H1 (cell line): ENCODE results near the gene UFSP2. TPM values are rescaled to one million over a fixed set of nuclear protein-coding genes. Genes with fewer than 3 reads are reported as not detected.

Experiments used
- CTCF ChIA-PET: fragments of 300-600 bp; sonication (Branson Sonifier 250); formaldehyde crosslinking; loops from one replicate; lab custom pipeline; 2021; ENCODE audit not compliant: partially characterized antibody; lab: Charles Lee
- POLR2A ChIA-PET: fragments of 300-600 bp; sonication (Branson Sonifier 250); formaldehyde crosslinking; loops from one replicate; lab custom pipeline; 2021; ENCODE audit warnings: inconsistent platforms; ENCODE audit not compliant: partially characterized antibody; lab: Charles Lee
- DNase-seq, 2 experiments: peaks; one replicate each; pipeline versions ENCODE4 v3.0.0 to v3.0.0-alpha.2; 2010 to 2022; ENCODE audit warnings: low spot score in 2 of 2, low read depth in 1 of 2, mixed read lengths in 1 of 2
- FAIRE-seq: peaks from 2 replicates; lab custom pipeline; 2011; peaks lifted over from hg19 to GRCh38; lab: Jason Lieb, UNC
- H2AFZ ChIP-seq: 2 replicates; pipeline ENCODE4 v1.8.1; 2012; ENCODE audit warnings: low read length, inconsistent platforms
- H2AK5ac ChIP-seq: 2 replicates; pipeline ENCODE4 v1.6.1; 2013; ENCODE audit warnings: low read depth, low read length
- H2BK120ac ChIP-seq: replicated peaks from 2 replicates; pipeline ENCODE3; 2013; ENCODE audit warnings: low read depth, low read length, inconsistent platforms
- H2BK12ac ChIP-seq: 2 replicates; pipeline ENCODE4 v1.6.1; 2013; ENCODE audit warnings: low read depth, low read length
- H2BK15ac ChIP-seq: 2 replicates; pipeline ENCODE4 v1.6.1; 2013; ENCODE audit warnings: low read length
- H2BK20ac ChIP-seq: 2 replicates; pipeline ENCODE4 v1.6.1; 2013; ENCODE audit warnings: low read length
- H2BK5ac ChIP-seq: 2 replicates; pipeline ENCODE4 v1.6.1; 2013; ENCODE audit warnings: low read depth, low read length
- H3K14ac ChIP-seq: 2 replicates; pipeline ENCODE4 v1.6.1; 2013; ENCODE audit warnings: inconsistent platforms; ENCODE audit not compliant: insufficient read length
- H3K18ac ChIP-seq: 2 replicates; pipeline ENCODE4 v1.6.1; 2013; ENCODE audit warnings: low read length; ENCODE audit errors: extremely low read depth
- H3K23ac ChIP-seq: 2 replicates; pipeline ENCODE4 v1.6.1; 2013; ENCODE audit warnings: inconsistent platforms; ENCODE audit not compliant: insufficient read length
- H3K23me2 ChIP-seq: 2 replicates; pipeline ENCODE4 v1.6.1; 2013; ENCODE audit warnings: low read depth, low read length
- H3K27ac ChIP-seq: 2 replicates; pipeline ENCODE4 v1.6.1; 2011; ENCODE audit warnings: low read depth, low read length, inconsistent platforms
- H3K27me3 ChIP-seq, 4 experiments: replicated peaks in 1 of 4; 1 replicate in 1 of 4; 2 replicates in 3 of 4; pipeline versions ENCODE4 v1.6.1 to v1.8.1; 2011 to 2013; ENCODE audit warnings: low read length in 3 of 4, mild to moderate bottlenecking in 3 of 4, inconsistent platforms in 2 of 4, mixed read lengths in 2 of 4, moderate library complexity in 1 of 4; ENCODE audit not compliant: control insufficient read depth in 3 of 4, insufficient read depth in 3 of 4; ENCODE audit errors: extremely low read depth in 1 of 4
- H3K36me3 ChIP-seq, 4 experiments: 2 replicates each; pipeline versions ENCODE4 v1.6.1 to v1.8.1; 2011 to 2013; ENCODE audit warnings: mild to moderate bottlenecking in 4 of 4, low read length in 3 of 4, moderate library complexity in 2 of 4, control low read depth in 1 of 4, inconsistent platforms in 1 of 4; ENCODE audit not compliant: insufficient read depth in 4 of 4, control insufficient read depth in 2 of 4
- H3K4ac ChIP-seq: replicated peaks from 2 replicates; pipeline ENCODE3; 2013; ENCODE audit warnings: low read length, low read depth, mixed read lengths, inconsistent platforms; ENCODE audit not compliant: insufficient read length
- H3K4me1 ChIP-seq, 4 experiments: replicated peaks in 1 of 4; 1 replicate in 1 of 4; 2 replicates in 3 of 4; pipeline versions ENCODE4 v1.6.1 to v1.8.1; 2011 to 2013; ENCODE audit warnings: low read length in 3 of 4, inconsistent platforms in 2 of 4, mixed read lengths in 1 of 4; ENCODE audit not compliant: insufficient read depth in 4 of 4, control insufficient read depth in 3 of 4
- H3K4me2 ChIP-seq, 2 experiments: 2 replicates each; pipeline versions ENCODE4 v1.6.1 to v1.8.1; 2011 to 2013; ENCODE audit warnings: low read depth in 2 of 2, low read length in 2 of 2, control low read depth in 1 of 2, inconsistent platforms in 1 of 2, mild to moderate bottlenecking in 1 of 2; ENCODE audit not compliant: insufficient read depth in 1 of 2
- H3K4me3 ChIP-seq, 4 experiments: fragments of 200-600, 300-600 bp in 1 of 4; sonication (generic), shearing (Covaris generic), sonication (Bioruptor Twin) in 1 of 4; 2 replicates each; pipeline versions ENCODE4 v1.5.1 to v1.8.1; 2011 to 2016; ENCODE audit warnings: low read length in 4 of 4, low read depth in 3 of 4, control low read depth in 2 of 4, inconsistent platforms in 2 of 4, mild to moderate bottlenecking in 2 of 4, mixed read lengths in 1 of 4, moderate library complexity in 1 of 4; ENCODE audit not compliant: insufficient read depth in 2 of 4; ENCODE audit errors: extremely low read depth in 1 of 4
- H3K56ac ChIP-seq: replicated peaks from 2 replicates; pipeline ENCODE3; 2013; ENCODE audit warnings: low read depth, mild to moderate bottlenecking, mixed read lengths, low read length, inconsistent platforms; ENCODE audit not compliant: insufficient read length
- H3K79me1 ChIP-seq: 2 replicates; pipeline ENCODE4 v1.6.1; 2013; ENCODE audit warnings: low read depth, low read length, control low read depth
- H3K79me2 ChIP-seq, 2 experiments: 2 replicates each; pipeline versions ENCODE4 v1.6.1 to v1.8.1; 2012 to 2013; ENCODE audit warnings: low read length in 2 of 2, mild to moderate bottlenecking in 2 of 2, inconsistent platforms in 1 of 2; ENCODE audit not compliant: insufficient read depth in 2 of 2, control insufficient read depth in 1 of 2
- H3K9ac ChIP-seq, 4 experiments: replicated peaks in 1 of 4; 1 replicate in 1 of 4; 2 replicates in 3 of 4; pipeline versions ENCODE4 v1.6.1 to v1.8.1; 2011 to 2013; ENCODE audit warnings: low read depth in 3 of 4, low read length in 3 of 4, control low read depth in 2 of 4, mild to moderate bottlenecking in 2 of 4, moderate library complexity in 2 of 4, inconsistent platforms in 1 of 4; ENCODE audit errors: extremely low read depth in 1 of 4
- H3K9me3 ChIP-seq, 2 experiments: 2 replicates each; pipeline versions ENCODE4 v1.6.1 to v1.8.1; 2012 to 2013; ENCODE audit warnings: mild to moderate bottlenecking in 2 of 2, moderate library complexity in 2 of 2, control low read depth in 1 of 2, inconsistent platforms in 1 of 2, low read depth in 1 of 2, low read length in 1 of 2, mixed read lengths in 1 of 2; ENCODE audit not compliant: insufficient read depth in 2 of 2
- H4K20me1 ChIP-seq, 2 experiments: replicated peaks in 1 of 2; 2 replicates each; pipeline versions ENCODE3 to v1.8.1; 2011 to 2013; ENCODE audit warnings: inconsistent platforms in 2 of 2, low read length in 2 of 2, mild to moderate bottlenecking in 1 of 2; ENCODE audit not compliant: insufficient read depth in 2 of 2, control insufficient read depth in 1 of 2
- H4K5ac ChIP-seq: 2 replicates; pipeline ENCODE4 v1.6.1; 2013; ENCODE audit warnings: low read length, low read depth, mixed read lengths, inconsistent platforms; ENCODE audit not compliant: insufficient read length
- H4K8ac ChIP-seq: 2 replicates; pipeline ENCODE4 v1.8.0; 2013; ENCODE audit warnings: mild to moderate bottlenecking, moderate library complexity, low read length, inconsistent platforms; ENCODE audit not compliant: insufficient read depth; ENCODE audit errors: extremely low read depth
- H4K91ac ChIP-seq: replicated peaks from 2 replicates; pipeline ENCODE3; 2013; ENCODE audit warnings: low read length, mixed read lengths, inconsistent platforms; ENCODE audit not compliant: insufficient read length
- MAFK ChIP-seq: IDR thresholded peaks from 2 replicates; pipeline ENCODE4 v1.6.1; 2012; ENCODE audit warnings: low read depth, mild to moderate bottlenecking, improper control_type of control experiment, low read length
- polyA plus RNA-seq, 7 experiments: library from polyadenylated mRNA; depleted of rRNA in 3 of 7; stranded (reverse) in 5 of 7; unstranded in 2 of 7; fragments of >200 nt in 5 of 7; fragments of 200-250 nt in 2 of 7; gene quantifications; 1 replicate in 5 of 7; 2 replicates in 1 of 7; 4 replicates in 1 of 7; pipeline versions ENCODE4 v1.2.1 to v1.2.3, GENCODE V29; 2011 to 2013; ENCODE audit warnings: missing spikeins in 2 of 7, mixed read lengths in 2 of 7
- total RNA-seq: library from RNA; stranded (reverse); fragmentation: NEBNext Ultra II Directional; extraction: Animal tissue kit (Norgen Biotek cat#: 25700); gene quantifications from 2 replicates; pipeline ENCODE4 v1.2.1, GENCODE V29; 2021
- TF ChIP-seq, protein P1 (sequence below): fragments of 300-600 bp; sonication (generic); IDR thresholded peaks from 2 replicates; pipeline ENCODE4 v1.7.1; 2012; ENCODE audit warnings: low read length, moderate library complexity, mild to moderate bottlenecking, inconsistent platforms; ENCODE audit not compliant: insufficient replicate concordance

Gene UFSP2
- total and polyA plus RNA-seq, 2 of the 8 experiments (the other 6 are each of a cell fraction or from before 2014, with no cell fraction given): 22.9 to 26.0 TPM

DNA sequence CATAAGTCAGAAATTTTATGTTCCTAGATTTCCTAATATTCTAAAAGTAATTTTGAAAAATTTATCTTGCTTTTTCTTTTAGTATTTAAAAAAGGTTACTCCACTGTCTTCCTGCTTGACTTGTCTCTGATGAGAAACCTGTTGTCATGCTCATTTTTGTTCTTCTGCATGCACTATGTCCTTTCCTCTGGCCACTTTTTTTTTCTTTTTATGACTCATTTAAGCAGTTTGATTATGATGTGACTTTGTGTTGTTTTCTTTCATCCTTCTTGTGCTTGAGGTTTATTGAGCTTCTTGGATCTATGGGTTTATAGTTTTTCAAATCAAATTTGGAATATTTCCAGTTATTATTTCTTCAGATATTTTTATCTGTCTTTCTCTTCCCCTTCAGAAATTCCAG, 12.0 kb upstream of the UFSP2 start:
- Histone ChIP-seq H3K18ac (no peak overlapping the region), H4K8ac (no peak overlapping the region), H4K91ac (no peak overlapping the region), H2AFZ (no peak overlapping the region), H3K4ac (no peak overlapping the region), H3K23me2 (no peaks in the 10 kb centered on the region), H3K27ac (no peak overlapping the region), H2BK5ac (no peak overlapping the region), H2BK12ac (no peak overlapping the region), H2BK120ac (no peak overlapping the region), H2AK5ac (no peak overlapping the region), H3K36me3 (no peaks in the 10 kb centered on the region), H4K5ac (no peak overlapping the region), H4K20me1 (no peaks in the 10 kb centered on the region), H3K14ac (no peak overlapping the region), H3K79me2 (no peaks in the 10 kb centered on the region), H3K4me2 (no peak overlapping the region), H3K56ac (no peak overlapping the region), H3K27me3 (no peaks in the 10 kb centered on the region), H3K9me3 (no peaks in the 10 kb centered on the region), H2BK20ac (no peak overlapping the region), H3K4me1 (no peaks in the 10 kb centered on the region), H3K79me1 (no peaks in the 10 kb centered on the region), H2BK15ac (no peak overlapping the region), H3K9ac (no peak overlapping the region), H3K4me3 (no peak overlapping the region), H3K23ac (no peak overlapping the region)
- POLR2A ChIA-PET: no interaction called here
- FAIRE-seq (no peak), DNase-seq (no peak)
- CTCF ChIA-PET: no interaction called here
- TF ChIP-seq MAFK: no peak
- TF ChIP-seq, protein P1, sequence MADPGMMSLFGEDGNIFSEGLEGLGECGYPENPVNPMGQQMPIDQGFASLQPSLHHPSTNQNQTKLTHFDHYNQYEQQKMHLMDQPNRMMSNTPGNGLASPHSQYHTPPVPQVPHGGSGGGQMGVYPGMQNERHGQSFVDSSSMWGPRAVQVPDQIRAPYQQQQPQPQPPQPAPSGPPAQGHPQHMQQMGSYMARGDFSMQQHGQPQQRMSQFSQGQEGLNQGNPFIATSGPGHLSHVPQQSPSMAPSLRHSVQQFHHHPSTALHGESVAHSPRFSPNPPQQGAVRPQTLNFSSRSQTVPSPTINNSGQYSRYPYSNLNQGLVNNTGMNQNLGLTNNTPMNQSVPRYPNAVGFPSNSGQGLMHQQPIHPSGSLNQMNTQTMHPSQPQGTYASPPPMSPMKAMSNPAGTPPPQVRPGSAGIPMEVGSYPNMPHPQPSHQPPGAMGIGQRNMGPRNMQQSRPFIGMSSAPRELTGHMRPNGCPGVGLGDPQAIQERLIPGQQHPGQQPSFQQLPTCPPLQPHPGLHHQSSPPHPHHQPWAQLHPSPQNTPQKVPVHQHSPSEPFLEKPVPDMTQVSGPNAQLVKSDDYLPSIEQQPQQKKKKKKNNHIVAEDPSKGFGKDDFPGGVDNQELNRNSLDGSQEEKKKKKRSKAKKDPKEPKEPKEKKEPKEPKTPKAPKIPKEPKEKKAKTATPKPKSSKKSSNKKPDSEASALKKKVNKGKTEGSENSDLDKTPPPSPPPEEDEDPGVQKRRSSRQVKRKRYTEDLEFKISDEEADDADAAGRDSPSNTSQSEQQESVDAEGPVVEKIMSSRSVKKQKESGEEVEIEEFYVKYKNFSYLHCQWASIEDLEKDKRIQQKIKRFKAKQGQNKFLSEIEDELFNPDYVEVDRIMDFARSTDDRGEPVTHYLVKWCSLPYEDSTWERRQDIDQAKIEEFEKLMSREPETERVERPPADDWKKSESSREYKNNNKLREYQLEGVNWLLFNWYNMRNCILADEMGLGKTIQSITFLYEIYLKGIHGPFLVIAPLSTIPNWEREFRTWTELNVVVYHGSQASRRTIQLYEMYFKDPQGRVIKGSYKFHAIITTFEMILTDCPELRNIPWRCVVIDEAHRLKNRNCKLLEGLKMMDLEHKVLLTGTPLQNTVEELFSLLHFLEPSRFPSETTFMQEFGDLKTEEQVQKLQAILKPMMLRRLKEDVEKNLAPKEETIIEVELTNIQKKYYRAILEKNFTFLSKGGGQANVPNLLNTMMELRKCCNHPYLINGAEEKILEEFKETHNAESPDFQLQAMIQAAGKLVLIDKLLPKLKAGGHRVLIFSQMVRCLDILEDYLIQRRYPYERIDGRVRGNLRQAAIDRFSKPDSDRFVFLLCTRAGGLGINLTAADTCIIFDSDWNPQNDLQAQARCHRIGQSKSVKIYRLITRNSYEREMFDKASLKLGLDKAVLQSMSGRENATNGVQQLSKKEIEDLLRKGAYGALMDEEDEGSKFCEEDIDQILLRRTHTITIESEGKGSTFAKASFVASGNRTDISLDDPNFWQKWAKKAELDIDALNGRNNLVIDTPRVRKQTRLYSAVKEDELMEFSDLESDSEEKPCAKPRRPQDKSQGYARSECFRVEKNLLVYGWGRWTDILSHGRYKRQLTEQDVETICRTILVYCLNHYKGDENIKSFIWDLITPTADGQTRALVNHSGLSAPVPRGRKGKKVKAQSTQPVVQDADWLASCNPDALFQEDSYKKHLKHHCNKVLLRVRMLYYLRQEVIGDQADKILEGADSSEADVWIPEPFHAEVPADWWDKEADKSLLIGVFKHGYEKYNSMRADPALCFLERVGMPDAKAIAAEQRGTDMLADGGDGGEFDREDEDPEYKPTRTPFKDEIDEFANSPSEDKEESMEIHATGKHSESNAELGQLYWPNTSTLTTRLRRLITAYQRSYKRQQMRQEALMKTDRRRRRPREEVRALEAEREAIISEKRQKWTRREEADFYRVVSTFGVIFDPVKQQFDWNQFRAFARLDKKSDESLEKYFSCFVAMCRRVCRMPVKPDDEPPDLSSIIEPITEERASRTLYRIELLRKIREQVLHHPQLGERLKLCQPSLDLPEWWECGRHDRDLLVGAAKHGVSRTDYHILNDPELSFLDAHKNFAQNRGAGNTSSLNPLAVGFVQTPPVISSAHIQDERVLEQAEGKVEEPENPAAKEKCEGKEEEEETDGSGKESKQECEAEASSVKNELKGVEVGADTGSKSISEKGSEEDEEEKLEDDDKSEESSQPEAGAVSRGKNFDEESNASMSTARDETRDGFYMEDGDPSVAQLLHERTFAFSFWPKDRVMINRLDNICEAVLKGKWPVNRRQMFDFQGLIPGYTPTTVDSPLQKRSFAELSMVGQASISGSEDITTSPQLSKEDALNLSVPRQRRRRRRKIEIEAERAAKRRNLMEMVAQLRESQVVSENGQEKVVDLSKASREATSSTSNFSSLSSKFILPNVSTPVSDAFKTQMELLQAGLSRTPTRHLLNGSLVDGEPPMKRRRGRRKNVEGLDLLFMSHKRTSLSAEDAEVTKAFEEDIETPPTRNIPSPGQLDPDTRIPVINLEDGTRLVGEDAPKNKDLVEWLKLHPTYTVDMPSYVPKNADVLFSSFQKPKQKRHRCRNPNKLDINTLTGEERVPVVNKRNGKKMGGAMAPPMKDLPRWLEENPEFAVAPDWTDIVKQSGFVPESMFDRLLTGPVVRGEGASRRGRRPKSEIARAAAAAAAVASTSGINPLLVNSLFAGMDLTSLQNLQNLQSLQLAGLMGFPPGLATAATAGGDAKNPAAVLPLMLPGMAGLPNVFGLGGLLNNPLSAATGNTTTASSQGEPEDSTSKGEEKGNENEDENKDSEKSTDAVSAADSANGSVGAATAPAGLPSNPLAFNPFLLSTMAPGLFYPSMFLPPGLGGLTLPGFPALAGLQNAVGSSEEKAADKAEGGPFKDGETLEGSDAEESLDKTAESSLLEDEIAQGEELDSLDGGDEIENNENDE: no peak
